Endothelial cell of umbilical vein (primary cell): Measurements from ENCODE around the gene PSKH1. TPM values are rescaled to one million over a fixed set of nuclear protein-coding genes. Genes with fewer than 3 reads are reported as not detected.
"Not testable (repeated sequence)": the region's sequence is repeated elsewhere in the genome, so short reads cannot be mapped to it uniquely, and the experiment has no call there.

Experiments used
- BruUV-seq: library from RNA; stranded (reverse); fragments of 400-500 nt; replicated peaks from 2 replicates; lab custom pipeline; 2021; lab: Mats Ljungman, UMichigan
- CTCF ChIA-PET: fragments of 300-600, 350-600 bp; sonication (Branson Sonifier 250); formaldehyde crosslinking; loops from one replicate; lab custom pipeline; 2021; ENCODE audit warnings: antibody characterized with exemption, inconsistent platforms; lab: Charles Lee
- POLR2A ChIA-PET: fragments of 300-600, 350-600 bp; sonication (Branson Sonifier 250); formaldehyde crosslinking; loops from one replicate; lab custom pipeline; 2021; ENCODE audit warnings: antibody characterized with exemption, inconsistent platforms; lab: Charles Lee
- DNase-seq: peaks from one replicate; pipeline ENCODE4 v3.0.0-alpha.2; 2011; ENCODE audit warnings: low read depth, low spot score
- FAIRE-seq: peaks from 2 replicates; lab custom pipeline; 2011; peaks lifted over from hg19 to GRCh38; lab: Jason Lieb, UNC
- H2AFZ ChIP-seq: 2 replicates; pipeline ENCODE4 v1.6.0; 2012; ENCODE audit warnings: low read depth, low read length, control low read depth, inconsistent platforms
- H3K27ac ChIP-seq: 2 replicates; pipeline ENCODE4 v1.5.1; 2011; ENCODE audit warnings: low read depth, mild to moderate bottlenecking, control low read depth, low read length, moderate library complexity; ENCODE audit not compliant: insufficient read depth
- H3K27me3 ChIP-seq, 2 experiments: 2 replicates each; pipeline versions ENCODE4 v1.6.0 to v1.6.1; 2011; ENCODE audit warnings: low read length in 2 of 2, mixed read lengths in 1 of 2; ENCODE audit not compliant: control insufficient read depth in 2 of 2, insufficient read depth in 2 of 2
- H3K36me3 ChIP-seq, 2 experiments: 2 replicates in 1 of 2; 3 replicates in 1 of 2; pipeline ENCODE4 v1.5.1; 2011; ENCODE audit warnings: low read length in 2 of 2, mild to moderate bottlenecking in 1 of 2, moderate library complexity in 1 of 2; ENCODE audit not compliant: control insufficient read depth in 2 of 2, insufficient read depth in 2 of 2; ENCODE audit errors: extremely low read depth in 1 of 2
- H3K4me1 ChIP-seq: 3 replicates; pipeline ENCODE4 v1.5.1; 2011; ENCODE audit warnings: mild to moderate bottlenecking, low read length; ENCODE audit not compliant: control insufficient read depth, insufficient read depth; ENCODE audit errors: extremely low read depth
- H3K4me2 ChIP-seq: 2 replicates; pipeline ENCODE4 v1.6.1; 2011; ENCODE audit warnings: low read length, control low read depth, mixed read lengths; ENCODE audit not compliant: insufficient read depth
- H3K4me3 ChIP-seq, 3 experiments: fragments of 200-600 bp in 1 of 3; sonication (generic), shearing (Covaris generic) in 1 of 3; replicated peaks in 1 of 3; 2 replicates each; pipeline ENCODE4 v1.5.1; 2011 to 2016; ENCODE audit warnings: control low read depth in 3 of 3, low read length in 3 of 3, mild to moderate bottlenecking in 2 of 3, inconsistent platforms in 1 of 3, low read depth in 1 of 3, moderate library complexity in 1 of 3; ENCODE audit not compliant: insufficient read depth in 1 of 3
- H3K79me2 ChIP-seq: 2 replicates; pipeline ENCODE4 v1.6.0; 2012; ENCODE audit warnings: low read length, inconsistent platforms; ENCODE audit not compliant: control insufficient read depth, insufficient read depth
- H3K9ac ChIP-seq: replicated peaks from 2 replicates; pipeline ENCODE3; 2011; ENCODE audit warnings: low read length, control low read depth; ENCODE audit not compliant: insufficient read depth; ENCODE audit errors: extremely low read depth
- H3K9me1 ChIP-seq: replicated peaks from 3 replicates; pipeline ENCODE4 v1.6.0; 2011; ENCODE audit warnings: mild to moderate bottlenecking, low read length; ENCODE audit not compliant: control insufficient read depth, insufficient read depth; ENCODE audit errors: extremely low read depth
- H3K9me3 ChIP-seq: replicated peaks from 2 replicates; pipeline ENCODE4 v1.5.1; 2012; ENCODE audit warnings: low read length, inconsistent platforms; ENCODE audit not compliant: control insufficient read depth, insufficient read depth
- H4K20me1 ChIP-seq: replicated peaks from 2 replicates; pipeline ENCODE3; 2011; ENCODE audit warnings: mild to moderate bottlenecking, low read length; ENCODE audit not compliant: control insufficient read depth, insufficient read depth; ENCODE audit errors: extremely low read depth
- EZH2 ChIP-seq: IDR thresholded peaks from 2 replicates; pipeline ENCODE4 v1.6.1; 2012; ENCODE audit warnings: borderline replicate concordance, low read depth, mild to moderate bottlenecking, moderate library complexity, low read length, inconsistent platforms; ENCODE audit not compliant: severe bottlenecking
- FOS ChIP-seq: IDR thresholded peaks from 2 replicates; pipeline ENCODE4 v1.6.1; 2011; ENCODE audit warnings: mild to moderate bottlenecking, low read length, moderate library complexity, borderline replicate concordance; ENCODE audit not compliant: insufficient read depth
- GATA2 ChIP-seq: IDR thresholded peaks from 2 replicates; pipeline ENCODE4 v1.7.0; 2011; ENCODE audit warnings: low read depth, mild to moderate bottlenecking, moderate library complexity, mixed read lengths, low read length; ENCODE audit not compliant: insufficient read length, insufficient read depth
- JUN ChIP-seq: IDR thresholded peaks from 2 replicates; pipeline ENCODE4 v1.6.1; 2011; ENCODE audit warnings: borderline replicate concordance, low read depth; ENCODE audit not compliant: insufficient read length, insufficient read depth
- POLR2AphosphoS5 ChIP-seq: IDR thresholded peaks from 2 replicates; pipeline ENCODE4 v1.6.1; 2012; ENCODE audit warnings: low read depth, mild to moderate bottlenecking, control low read depth, low read length, moderate library complexity; ENCODE audit not compliant: insufficient read depth
- dilution Hi-C: fragments of 300-500 bp; cut with MboI; formaldehyde crosslinking; loops from one replicate; pipeline ENCODE4 v1.15.0; 2019; ENCODE audit warnings: low sequenced_read_pairs; ENCODE audit not compliant: extremely low pct_ligation_motif_present
- intact Hi-C: fragments of 100-400 bp; cut with micrococcal nuclease; formaldehyde crosslinking; loops from one replicate; pipeline ENCODE4 v1.10.0; 2022
- polyA plus RNA-seq, 4 experiments: library from polyadenylated mRNA; depleted of rRNA in 3 of 4; stranded (reverse) in 3 of 4; unstranded in 1 of 4; fragments of >200 nt; gene quantifications; 2 replicates each; pipeline versions ENCODE4 v1.2.1 to v1.2.3, GENCODE V29; 2011 to 2012; ENCODE audit warnings: missing spikeins in 1 of 4
- total RNA-seq: library from RNA; stranded (reverse); gene quantifications from 2 replicates; pipeline ENCODE4 v1.2.3, GENCODE V29; 2021
- TF ChIP-seq, protein P1 (sequence below), 2 donors: IDR thresholded peaks; 1 replicate in 1 of 2; 2 replicates in 1 of 2; pipeline ENCODE4 v1.5.1; 2011; ENCODE audit warnings: low read length in 2 of 2, mild to moderate bottlenecking in 2 of 2, moderate library complexity in 2 of 2, control low read depth in 1 of 2, inconsistent platforms in 1 of 2, low read depth in 1 of 2; ENCODE audit not compliant: insufficient read depth in 1 of 2; ENCODE audit errors: extremely low read depth in 1 of 2

PSKH1 gene
- total and polyA plus RNA-seq, 2 donors (not counting 3 experiments of a cell fraction or from before 2014, with no cell fraction given), result 25.9 to 42.6 TPM

DNA sequence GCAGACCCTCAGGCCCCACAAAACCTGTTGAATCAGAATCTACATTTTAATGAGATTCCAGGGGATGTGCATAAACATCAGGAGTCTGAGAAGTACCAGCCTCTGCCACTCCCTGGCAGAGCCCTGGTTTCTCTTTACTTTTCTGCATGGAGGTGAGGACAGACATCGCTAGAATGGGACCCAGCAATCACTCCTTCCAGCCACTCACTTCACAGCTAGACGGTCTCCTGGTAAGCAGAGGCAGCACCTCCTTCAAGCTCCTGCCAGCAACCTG, 22.4 kb downstream of the PSKH1 start:
- H3K9ac ChIP-seq, H3K9me3 ChIP-seq, POLR2A ChIA-PET, H3K9me1 ChIP-seq, H3K79me2 ChIP-seq, BruUV-seq, DNase-seq, H3K4me2 ChIP-seq, H3K27ac ChIP-seq, H2AFZ ChIP-seq, H4K20me1 ChIP-seq, H3K4me1 ChIP-seq, intact Hi-C loops, H3K27me3 ChIP-seq, H3K4me3 ChIP-seq: not testable (repeated sequence)
- CTCF ChIA-PET, result interaction anchor here (0.5 to 2.4 kb wide), 6 partner anchors 11 to 125 kb away, joined by 3 to 7 read pairs (median 4); no protein-coding TSS in a partner anchor
- peak; percentile 8 for FAIRE-seq
- dilution Hi-C loops, result loop anchor here (25.0 kb wide), 1 partner anchor 228 kb away; no protein-coding TSS in a partner anchor
- peaks cover 0 to 13% of the 10 kb centered on the region in 2 experiments for H3K36me3 ChIP-seq

DNA sequence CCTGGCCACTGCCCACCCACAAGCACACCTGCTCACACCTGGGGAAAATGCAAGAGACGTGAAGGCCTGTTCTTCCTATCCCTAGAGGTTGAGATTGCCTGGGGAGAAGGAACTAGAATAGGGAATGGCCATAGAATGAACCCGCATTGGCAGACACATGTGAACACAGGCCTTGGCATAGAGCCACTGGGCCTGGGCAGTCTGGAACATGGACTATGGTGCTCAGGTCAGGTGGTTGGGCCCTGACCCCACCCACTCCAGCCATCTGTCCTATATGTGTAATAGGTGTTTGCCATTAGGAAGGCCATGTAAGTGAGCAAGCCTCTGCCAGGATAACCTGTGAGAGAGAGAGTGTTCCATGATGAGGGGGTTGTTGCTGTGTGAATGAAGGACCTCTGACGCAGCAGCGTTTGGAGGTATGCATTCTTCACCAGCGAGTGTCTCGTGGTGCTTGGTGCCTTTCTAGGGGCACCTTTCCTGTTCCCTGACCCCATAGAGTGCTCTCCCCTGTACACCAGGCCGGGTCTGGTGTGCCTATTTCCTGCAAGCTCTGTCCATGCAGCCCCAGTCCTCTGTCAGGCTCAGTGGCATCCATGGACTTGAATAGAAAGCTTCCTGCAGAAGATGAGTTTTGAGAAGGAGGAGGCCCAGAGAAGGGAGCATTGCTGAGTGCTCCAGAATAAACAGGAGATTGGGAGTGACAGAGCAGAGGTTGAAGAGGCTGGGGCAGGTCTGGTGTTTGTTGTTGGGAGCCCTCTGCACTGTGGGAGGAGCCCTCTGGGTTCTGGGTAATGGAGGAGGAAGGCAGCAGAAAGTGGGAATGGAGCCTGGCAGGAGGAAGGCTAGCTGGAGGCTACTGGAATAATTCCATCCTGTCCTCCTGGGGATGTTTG, 23.0 kb downstream of the PSKH1 start:
- dilution Hi-C loops, result loop anchor here (25.0 kb wide), 1 partner anchor 229 kb away; no protein-coding TSS in a partner anchor
- ChIA-PET CTCF (interaction anchor here (0.7 to 2.4 kb wide), 7 partner anchors 10 to 243 kb away, joined by 3 to 7 read pairs (median 4); no protein-coding TSS in a partner anchor), POLR2A (no interaction called here)
- TF ChIP-seq, protein P1, sequence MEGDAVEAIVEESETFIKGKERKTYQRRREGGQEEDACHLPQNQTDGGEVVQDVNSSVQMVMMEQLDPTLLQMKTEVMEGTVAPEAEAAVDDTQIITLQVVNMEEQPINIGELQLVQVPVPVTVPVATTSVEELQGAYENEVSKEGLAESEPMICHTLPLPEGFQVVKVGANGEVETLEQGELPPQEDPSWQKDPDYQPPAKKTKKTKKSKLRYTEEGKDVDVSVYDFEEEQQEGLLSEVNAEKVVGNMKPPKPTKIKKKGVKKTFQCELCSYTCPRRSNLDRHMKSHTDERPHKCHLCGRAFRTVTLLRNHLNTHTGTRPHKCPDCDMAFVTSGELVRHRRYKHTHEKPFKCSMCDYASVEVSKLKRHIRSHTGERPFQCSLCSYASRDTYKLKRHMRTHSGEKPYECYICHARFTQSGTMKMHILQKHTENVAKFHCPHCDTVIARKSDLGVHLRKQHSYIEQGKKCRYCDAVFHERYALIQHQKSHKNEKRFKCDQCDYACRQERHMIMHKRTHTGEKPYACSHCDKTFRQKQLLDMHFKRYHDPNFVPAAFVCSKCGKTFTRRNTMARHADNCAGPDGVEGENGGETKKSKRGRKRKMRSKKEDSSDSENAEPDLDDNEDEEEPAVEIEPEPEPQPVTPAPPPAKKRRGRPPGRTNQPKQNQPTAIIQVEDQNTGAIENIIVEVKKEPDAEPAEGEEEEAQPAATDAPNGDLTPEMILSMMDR (IDR thresholded peaks at IDR 0.05; ENCODE audit: extremely low read depth in 1 of 2, insufficient read depth in 1 of 2, low read depth in 1 of 2, low read length in 2 of 2), result no peak
- TF ChIP-seq JUN (no peak), POLR2AphosphoS5 (no peak), EZH2 (no peak), GATA2 (no peak), FOS (no peak)
- no peaks in the 10 kb centered on the region for H3K9me1 ChIP-seq
- BruUV-seq, result no TSS peak
- H3K27me3 ChIP-seq, result no peaks in the 10 kb centered on the region
- no peaks in the 10 kb centered on the region for H3K79me2 ChIP-seq
- no peak for DNase-seq
- H3K9me3 ChIP-seq, result no peaks in the 10 kb centered on the region
- intact Hi-C loops, result no loop called here
- no peak overlapping the region for H3K9ac ChIP-seq
- no peaks in the 10 kb centered on the region for H4K20me1 ChIP-seq
- H3K4me3 ChIP-seq, result no peak overlapping the region
- no peak overlapping the region for H2AFZ ChIP-seq
- no peak overlapping the region for H3K4me2 ChIP-seq
- H3K36me3 ChIP-seq, result peaks cover 0 to 17% of the 10 kb centered on the region in 2 experiments
- no peak for FAIRE-seq
- no peaks in the 10 kb centered on the region for H3K4me1 ChIP-seq
- H3K27ac ChIP-seq, result no peak overlapping the region
